ENCODE results near the gene KLHL22.

The KLHL22 gene

GRCh38 chr22:20498913-20499312, 3.3 kb upstream of the KLHL22 start:
- H3K27ac ChIP-seq (ENCODE audit: poor library complexity, severe bottlenecking) = no peak overlapping the region
- peaks cover 4% of the 10 kb centered on the region for H3K36me3 ChIP-seq (ENCODE audit: low read depth)
- H3K9me3 ChIP-seq (ENCODE audit: severe bottlenecking) = no peaks in the 10 kb centered on the region

DNA sequence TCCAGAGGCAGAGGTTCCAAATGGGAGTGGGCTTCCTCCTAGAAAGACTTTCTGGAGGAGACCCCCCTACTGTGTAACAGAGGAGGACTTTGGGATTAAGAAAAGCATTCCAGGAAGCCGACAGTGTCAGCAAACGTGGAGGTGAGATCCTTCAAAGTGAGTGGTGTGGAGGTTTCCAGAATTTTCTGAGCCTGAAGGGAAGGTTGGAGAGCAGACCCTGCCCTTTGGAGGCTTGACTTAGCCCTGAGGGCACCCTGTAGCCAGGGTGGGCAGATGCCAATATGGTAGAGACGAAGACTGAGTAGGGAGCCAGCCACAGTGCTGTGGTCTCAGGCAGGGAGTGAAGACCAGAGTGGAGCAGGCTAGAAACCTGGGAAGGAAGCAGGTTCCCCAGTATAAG, 1.8 kb upstream of the KLHL22 start:
- no peaks in the 10 kb centered on the region for H3K4me1 ChIP-seq (ENCODE audit: insufficient read depth, poor library complexity, severe bottlenecking)
- H3K9me3 ChIP-seq (ENCODE audit: severe bottlenecking) = no peaks in the 10 kb centered on the region
- ATAC-seq (ENCODE audit: low read depth) (no peak), DNase-seq (ENCODE audit: low spot score) (no peak)
- TF ChIP-seq CTCF (IDR thresholded peaks at IDR 0.05; ENCODE audit: poor library complexity, severe bottlenecking) = no peak
- no peaks in the 10 kb centered on the region for H3K27me3 ChIP-seq (ENCODE audit: insufficient read depth, poor library complexity, severe bottlenecking)
- peaks cover 4% of the 10 kb centered on the region for H3K36me3 ChIP-seq (ENCODE audit: low read depth)
- no peak overlapping the region for H3K27ac ChIP-seq (ENCODE audit: poor library complexity, severe bottlenecking)
- H3K4me3 ChIP-seq (ENCODE audit: severe bottlenecking) = no peak overlapping the region

More at GRCh38 chr22:20498913-20499312, 3.3 kb upstream of the KLHL22 start:
- ATAC-seq (ENCODE audit: low read depth) (no peak), DNase-seq (ENCODE audit: low spot score) (no peak)
- H3K4me1 ChIP-seq (ENCODE audit: insufficient read depth, poor library complexity, severe bottlenecking) = peaks cover 2% of the 10 kb centered on the region
- no peaks in the 10 kb centered on the region for H3K27me3 ChIP-seq (ENCODE audit: insufficient read depth, poor library complexity, severe bottlenecking)
- TF ChIP-seq CTCF (IDR thresholded peaks at IDR 0.05; ENCODE audit: poor library complexity, severe bottlenecking) = no peak
- H3K4me3 ChIP-seq (ENCODE audit: severe bottlenecking) = no peak overlapping the region

DNA sequence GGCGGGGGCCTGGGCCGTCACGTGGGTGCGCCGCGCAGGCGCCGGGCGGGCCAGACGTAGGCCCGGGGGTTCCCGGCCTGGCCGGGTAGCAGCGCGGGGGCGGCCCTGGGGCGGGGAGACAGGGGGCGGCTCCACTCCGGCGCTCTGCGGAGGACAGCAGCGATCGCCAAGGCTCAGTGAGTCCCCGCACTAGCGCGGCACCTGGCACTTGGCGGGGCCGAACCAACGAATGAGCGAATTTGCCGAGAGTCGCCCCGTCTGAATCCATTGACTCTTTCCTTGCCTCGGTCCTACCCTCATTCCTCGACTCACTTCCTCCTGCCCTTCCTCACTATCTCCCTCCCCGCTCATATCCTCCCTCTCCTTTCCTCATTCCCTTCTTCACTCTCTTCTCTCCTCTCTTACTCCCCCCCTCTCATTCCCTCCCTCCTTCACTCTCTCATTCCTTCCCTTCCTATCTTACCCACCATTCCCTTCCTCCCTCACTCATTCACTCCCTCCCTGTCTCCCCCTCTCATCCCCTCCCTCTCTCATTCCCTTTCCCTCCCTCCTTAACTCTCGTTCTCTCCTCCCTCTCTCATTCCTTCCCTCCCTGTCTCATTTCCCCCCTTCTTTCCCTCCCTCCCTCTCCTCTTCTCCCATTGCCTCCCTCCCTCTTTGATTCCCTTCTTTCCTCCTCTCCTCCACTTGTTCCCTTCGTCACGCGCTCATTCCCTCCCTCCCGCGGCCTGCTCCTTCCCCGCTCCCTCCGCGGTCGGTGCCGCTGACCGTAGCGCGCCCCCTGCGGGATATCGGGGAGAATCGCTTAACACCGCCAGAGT, 476 bp upstream of the KLHL22 start:
- Histone ChIP-seq H3K4me1 (ENCODE audit: insufficient read depth, poor library complexity, severe bottlenecking) (no peaks in the 10 kb centered on the region), H3K9me3 (ENCODE audit: severe bottlenecking) (no peaks in the 10 kb centered on the region), H3K27me3 (ENCODE audit: insufficient read depth, poor library complexity, severe bottlenecking) (no peaks in the 10 kb centered on the region), H3K36me3 (ENCODE audit: low read depth) (no peaks in the 10 kb centered on the region), H3K4me3 (ENCODE audit: severe bottlenecking) (peak overlapping the region; percentile 84), H3K27ac (ENCODE audit: poor library complexity, severe bottlenecking) (peak overlapping the region; percentile 76)
- TF ChIP-seq CTCF (IDR thresholded peaks at IDR 0.05; ENCODE audit: poor library complexity, severe bottlenecking) = peak; percentile 97
- peak; percentile 86 for DNase-seq (ENCODE audit: low spot score)
- peak; percentile 88 for ATAC-seq (ENCODE audit: low read depth)

- Histone ChIP-seq H3K9me3 (ENCODE audit: severe bottlenecking) (no peaks in the 10 kb centered on the region), H3K27me3 (ENCODE audit: insufficient read depth, poor library complexity, severe bottlenecking) (no peaks in the 10 kb centered on the region), H3K27ac (ENCODE audit: poor library complexity, severe bottlenecking) (no peak overlapping the region), H3K4me1 (ENCODE audit: insufficient read depth, poor library complexity, severe bottlenecking) (no peaks in the 10 kb centered on the region), H3K4me3 (ENCODE audit: severe bottlenecking) (no peak overlapping the region), H3K36me3 (ENCODE audit: low read depth) (peaks cover 7% of the 10 kb centered on the region)
- ATAC-seq (ENCODE audit: low read depth) (no peak), DNase-seq (ENCODE audit: low spot score) (no peak)
- TF ChIP-seq CTCF (IDR thresholded peaks at IDR 0.05; ENCODE audit: poor library complexity, severe bottlenecking) = no peak
Observed at GRCh38 chr22:20491346-20491745, 4.2 kb downstream of the KLHL22 start.

- Histone ChIP-seq H3K4me3 (ENCODE audit: severe bottlenecking) (no peak overlapping the region), H3K27ac (ENCODE audit: poor library complexity, severe bottlenecking) (no peak overlapping the region), H3K9me3 (ENCODE audit: severe bottlenecking) (no peaks in the 10 kb centered on the region), H3K36me3 (ENCODE audit: low read depth) (peaks cover 7% of the 10 kb centered on the region), H3K27me3 (ENCODE audit: insufficient read depth, poor library complexity, severe bottlenecking) (no peaks in the 10 kb centered on the region), H3K4me1 (ENCODE audit: insufficient read depth, poor library complexity, severe bottlenecking) (no peaks in the 10 kb centered on the region)
- no peak for TF ChIP-seq CTCF (IDR thresholded peaks at IDR 0.05; ENCODE audit: poor library complexity, severe bottlenecking)
- ATAC-seq (ENCODE audit: low read depth) (no peak), DNase-seq (ENCODE audit: low spot score) (no peak)
Observed at GRCh38 chr22:20490941-20491307, 4.7 kb downstream of the KLHL22 start.

Data from RWPE2 (cell line).